Measurements from ENCODE around the gene LYZL1.
"Not testable (repeated sequence)": the region's sequence is repeated elsewhere in the genome, so short reads cannot be mapped to it uniquely, and the experiment has no call there.

LYZL1 gene

GRCh38 chr10:29265210-29265768, 23.6 kb upstream of the LYZL1 start:
- DNase-seq, result no peak

- DNase-seq, result no peak
Observed at GRCh38 chr10:29266641-29267040, 22.2 kb upstream of the LYZL1 start.

DNA sequence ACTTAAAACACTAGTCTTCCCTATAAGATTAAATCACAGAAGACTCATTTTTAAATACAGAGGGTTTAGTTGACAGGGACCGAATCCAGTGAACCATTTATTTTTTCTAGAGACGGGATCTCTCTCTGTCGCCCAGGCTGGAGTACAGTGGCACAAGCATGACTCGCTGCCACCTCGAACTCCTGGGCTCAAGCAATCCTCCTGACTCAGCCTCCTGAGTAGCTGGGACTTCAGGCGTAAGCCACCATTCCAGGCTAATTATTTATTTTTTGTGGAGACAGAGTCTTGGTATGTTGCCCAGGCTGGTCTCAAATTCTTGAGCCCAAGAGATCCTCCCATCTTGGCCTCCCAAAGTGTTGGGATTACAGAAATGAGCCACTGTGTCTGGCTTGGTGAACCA, 20.9 kb upstream of the LYZL1 start:
- no peak for DNase-seq

DNA sequence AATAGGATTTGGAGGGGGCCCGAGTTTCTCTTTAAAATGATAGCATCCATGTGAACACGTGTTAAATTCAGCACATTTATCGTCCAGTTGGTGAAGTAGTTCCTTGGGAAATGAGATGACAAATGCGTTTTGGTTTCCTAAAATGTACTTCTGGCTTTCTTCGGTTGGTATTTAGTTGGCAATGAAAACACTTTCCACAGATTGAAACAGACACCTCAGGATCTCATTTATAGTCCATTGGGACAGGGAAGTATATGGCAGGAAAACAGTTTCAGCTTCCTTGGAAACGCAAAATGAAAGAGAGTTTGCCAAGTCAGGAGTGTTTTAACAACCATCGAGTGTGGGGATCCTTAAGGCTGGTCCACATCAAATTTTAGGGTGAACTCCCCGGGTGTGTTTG, 19.4 kb upstream of the LYZL1 start:
- DNase-seq, result no peak

DNA sequence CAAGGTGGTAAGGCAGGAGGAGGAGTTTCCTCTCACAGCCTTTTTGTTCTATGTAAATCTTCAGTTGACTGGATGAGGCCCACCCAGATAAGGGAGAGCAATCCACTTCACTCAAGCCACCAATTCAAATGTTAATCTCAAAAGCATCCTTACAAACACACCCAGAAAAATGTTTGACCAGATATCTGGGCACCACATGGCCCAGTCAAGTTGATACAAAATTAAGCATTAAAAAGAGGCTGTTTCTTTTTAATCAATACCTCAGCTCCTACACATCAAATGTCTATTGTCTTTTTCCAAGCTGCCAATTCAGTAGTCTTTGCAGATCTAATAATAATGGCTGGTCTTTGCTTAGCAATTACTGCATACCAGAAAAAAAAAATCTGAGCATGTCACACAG, 18.0 kb upstream of the LYZL1 start:
- DNase-seq, result no peak

DNA sequence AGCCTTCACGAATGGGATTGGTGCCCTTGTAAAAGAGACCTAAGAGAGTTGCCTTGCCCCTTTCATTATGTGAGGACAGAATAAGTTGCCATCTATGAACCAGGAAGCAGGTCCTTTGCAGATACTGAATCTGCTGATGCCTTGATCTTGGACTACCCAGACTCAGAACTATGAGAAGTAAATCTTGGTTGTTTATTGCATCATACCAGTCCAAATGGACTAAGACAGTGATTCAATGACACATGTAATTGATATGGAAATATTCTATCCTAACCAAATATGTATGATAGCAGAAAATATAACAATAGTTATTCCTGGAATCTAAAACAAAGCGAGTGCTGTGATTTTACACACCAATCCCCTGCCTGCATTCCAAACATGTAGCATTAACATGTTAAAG, 17.0 kb upstream of the LYZL1 start:
- DNase-seq, result no peak

GRCh38 chr10:29273478-29273877, 15.4 kb upstream of the LYZL1 start:
- no peak for DNase-seq

DNA sequence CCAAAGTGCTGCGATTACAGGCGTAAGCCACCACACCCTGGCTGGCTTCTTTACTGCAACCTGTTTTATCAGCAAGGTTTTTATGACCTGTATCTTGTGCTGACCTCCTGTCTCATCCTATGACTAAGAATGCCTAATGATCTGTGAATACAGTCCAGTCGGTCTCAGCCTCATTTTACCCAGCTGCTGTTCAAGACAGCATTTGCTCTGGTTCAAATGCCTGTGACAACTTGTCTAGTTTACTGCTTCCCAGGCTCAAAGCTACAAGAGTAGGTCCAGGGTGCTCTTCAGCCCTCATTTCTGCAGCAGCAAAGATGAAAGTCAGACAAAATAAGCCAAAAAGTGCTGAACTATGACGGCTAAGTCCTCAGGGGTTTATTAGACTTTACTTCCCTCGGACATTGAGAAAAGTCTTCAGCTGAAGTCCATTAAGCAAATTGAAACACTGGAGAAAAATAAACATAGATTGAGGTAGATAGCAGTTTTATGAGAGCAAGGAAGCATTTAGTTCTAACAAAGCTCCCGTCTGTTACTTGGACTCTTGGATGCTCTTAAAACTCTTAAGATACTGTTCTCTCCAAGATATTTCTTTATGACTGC, 12.5 kb upstream of the LYZL1 start:
- DNase-seq, result no peak

DNA sequence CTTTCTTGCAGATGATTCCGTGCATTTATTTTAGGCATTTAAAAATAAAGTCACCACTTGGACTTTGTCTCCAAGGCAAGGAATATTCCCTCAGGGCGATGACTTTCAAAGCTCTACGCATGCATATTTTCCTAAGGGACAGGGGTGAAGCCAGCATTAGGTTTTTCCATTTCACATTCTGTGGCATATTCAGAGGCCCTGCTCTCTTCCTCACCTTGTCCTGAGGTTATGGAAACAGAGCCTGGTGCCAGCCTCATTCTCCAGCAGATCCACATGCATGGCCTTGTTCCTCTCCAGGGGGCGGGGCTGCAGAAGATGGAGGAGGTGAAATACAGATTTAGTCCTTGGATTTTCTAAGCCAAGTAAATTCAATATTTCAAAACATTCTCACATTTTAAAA, 11.6 kb upstream of the LYZL1 start:
- no peak for DNase-seq

DNA sequence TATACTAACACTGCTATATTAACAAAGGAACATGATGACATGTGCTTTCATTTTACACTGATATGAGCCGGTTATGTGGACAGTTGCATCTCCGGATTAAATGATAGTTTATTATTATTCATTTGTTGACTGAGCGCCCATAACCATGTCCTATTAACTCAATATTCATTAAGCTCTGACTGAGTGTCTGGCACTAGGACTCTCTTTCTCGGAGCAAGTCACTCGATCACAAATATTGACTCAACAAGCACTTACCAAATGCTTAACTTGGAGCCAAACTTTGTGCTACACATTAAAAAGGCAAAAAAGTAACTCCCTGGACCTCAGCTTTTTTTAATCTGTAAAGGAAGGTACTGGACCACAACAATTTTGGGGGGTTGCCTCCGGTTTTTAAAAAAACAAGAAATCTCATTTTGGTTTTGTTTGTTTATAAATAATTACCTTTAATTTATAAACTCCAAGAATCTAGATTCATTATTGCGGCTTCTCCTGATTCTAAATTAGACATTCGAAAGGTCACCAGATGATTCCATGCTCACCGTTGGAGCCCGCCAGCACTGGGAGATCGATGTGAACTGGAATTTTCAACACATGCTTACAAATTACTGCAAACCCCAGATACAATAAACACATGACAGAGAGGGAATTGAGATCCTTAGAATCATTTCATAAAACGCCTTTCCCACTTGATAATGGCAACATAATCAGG, 8.9 kb upstream of the LYZL1 start:
- no peak for DNase-seq

GRCh38 chr10:29280488-29280840, 8.4 kb upstream of the LYZL1 start:
- DNase-seq, result no peak

GRCh38 chr10:29285624-29286051, 3.2 kb upstream of the LYZL1 start:
- DNase-seq, result no peak

GRCh38 chr10:29287635-29288034, 1.2 kb upstream of the LYZL1 start:
- DNase-seq, result no peak

GRCh38 chr10:29291561-29291960, 2.7 kb downstream of the LYZL1 start:
- DNase-seq, result not testable (repeated sequence)

- not testable (repeated sequence) for DNase-seq
Observed at GRCh38 chr10:29292406-29292805, 3.5 kb downstream of the LYZL1 start.

GRCh38 chr10:29295813-29296212, 6.9 kb downstream of the LYZL1 start:
- no peak for DNase-seq

DNA sequence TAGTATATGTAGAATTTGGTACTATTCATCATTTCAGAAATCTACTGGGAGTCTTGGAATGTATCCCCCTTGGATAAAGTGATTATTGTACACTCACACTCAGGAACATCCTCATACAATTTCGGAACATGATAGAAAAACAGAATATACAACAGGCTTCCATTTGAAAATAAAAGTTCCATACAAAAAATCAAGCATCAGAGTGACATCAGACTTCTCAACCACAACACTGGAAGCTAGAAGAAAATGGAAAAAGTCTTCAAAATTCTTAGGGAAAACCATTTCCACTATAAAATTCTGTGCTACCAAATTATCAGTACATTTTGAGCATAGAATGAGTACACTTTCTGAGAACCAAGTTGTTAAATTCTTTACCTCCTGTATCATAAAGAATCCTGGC, 8.8 kb downstream of the LYZL1 start:
- DNase-seq, result no peak

- no peak for DNase-seq
Observed at GRCh38 chr10:29301359-29301910, 12.6 kb downstream of the LYZL1 start.

- DNase-seq, result no peak
Observed at GRCh38 chr10:29302499-29302898, 13.6 kb downstream of the LYZL1 start.

GRCh38 chr10:29304264-29304994, 15.6 kb downstream of the LYZL1 start:
- no peak for DNase-seq

GRCh38 chr10:29304995-29305335, 16.1 kb downstream of the LYZL1 start:
- no peak for DNase-seq

DNA sequence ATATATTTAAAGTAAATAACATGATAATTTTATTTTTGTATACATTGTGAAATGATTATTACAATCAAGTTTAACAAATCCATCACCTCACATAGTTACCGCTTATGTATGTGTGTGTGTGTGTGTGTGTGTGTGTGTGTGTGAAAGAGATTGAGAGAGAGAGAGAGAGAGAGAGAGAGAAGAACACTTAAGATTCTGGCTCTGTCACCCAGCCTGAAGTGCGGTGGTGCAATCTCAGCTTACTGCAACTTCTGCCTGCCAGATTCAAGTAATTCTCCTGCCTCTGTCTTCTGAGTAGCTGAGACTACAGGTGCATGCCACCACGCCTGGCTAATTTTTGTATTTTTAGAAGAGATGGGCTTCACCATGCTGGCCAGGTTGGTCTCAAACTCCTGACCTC, 17.8 kb downstream of the LYZL1 start:
- no peak for DNase-seq

- not testable (repeated sequence) for DNase-seq
Observed at GRCh38 chr10:29308142-29308541, 19.3 kb downstream of the LYZL1 start.

DNA sequence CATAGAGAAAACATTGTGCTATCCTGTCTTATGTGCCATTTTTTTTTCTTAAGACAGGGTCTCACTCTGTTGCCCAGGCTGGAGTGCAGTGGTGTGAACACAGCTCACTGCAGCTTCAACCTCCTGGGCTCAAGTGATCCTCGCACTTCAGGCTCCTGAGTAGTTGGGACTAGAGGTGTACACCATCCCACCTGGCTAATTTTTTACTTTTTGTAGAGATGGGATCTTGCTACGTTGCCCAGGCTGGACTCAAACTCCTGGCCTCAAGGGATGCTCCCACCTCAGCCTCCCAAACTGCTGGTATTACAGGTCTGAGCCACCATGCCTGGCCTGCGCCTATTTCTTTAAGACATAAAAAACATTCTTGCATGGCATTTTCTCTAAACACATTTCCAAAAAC, 20.6 kb downstream of the LYZL1 start:
- DNase-seq, result no peak
